IMR-90 (cell line): ENCODE measurements around the gene RAP1GAP. TPM values are rescaled to one million over a fixed set of nuclear protein-coding genes. Genes with fewer than 3 reads are reported as not detected.

ENCODE experiments used
- ATAC-seq: fragments of 200-7000 bp; cut with Tn5 transposase; 2 replicates; pipeline ENCODE4 v1.9.1; 2020; ENCODE audit warnings: low read depth, mild to moderate bottlenecking, moderate library complexity
- BruUV-seq: library from RNA; stranded (reverse); fragments of 400-500 nt; replicated peaks from 2 replicates; lab custom pipeline; 2021; lab: Mats Ljungman, UMichigan
- CTCF ChIA-PET: fragments of 300-600 bp; formaldehyde crosslinking; extraction: SDS; loops from one replicate; lab custom pipeline; 2021; ENCODE audit warnings: antibody characterized with exemption; lab: Yijun Ruan, JAX
- POLR2A ChIA-PET: fragments of 300-600 bp; sonication (Branson Sonifier 250); formaldehyde crosslinking; loops from one replicate; lab custom pipeline; 2022; ENCODE audit warnings: antibody characterized with exemption; ENCODE audit not compliant: unreplicated experiment; lab: Charles Lee
- DNase-seq: peaks from one replicate; pipeline ENCODE4 v3.0.0; 2013
- H2AFZ ChIP-seq: replicated peaks from 2 replicates; pipeline ENCODE3; 2013; ENCODE audit warnings: low read length, mild to moderate bottlenecking; ENCODE audit not compliant: poor library complexity
- H2AK5ac ChIP-seq: 2 replicates; pipeline ENCODE4 v1.6.1; 2013; ENCODE audit warnings: low read depth, low read length, inconsistent platforms
- H2AK9ac ChIP-seq: replicated peaks from 2 replicates; pipeline ENCODE3; 2013; ENCODE audit warnings: mild to moderate bottlenecking, low read depth, low read length, moderate library complexity; ENCODE audit not compliant: poor library complexity
- H2BK120ac ChIP-seq: 2 replicates; pipeline ENCODE4 v1.6.1; 2013; ENCODE audit warnings: low read depth, low read length, inconsistent platforms
- H2BK15ac ChIP-seq: 3 replicates; pipeline ENCODE4 v1.6.1; 2013; ENCODE audit warnings: low read depth, low read length, inconsistent platforms
- H2BK20ac ChIP-seq: 2 replicates; pipeline ENCODE4 v1.6.1; 2013; ENCODE audit warnings: low read depth, mild to moderate bottlenecking, inconsistent platforms, low read length, moderate library complexity
- H2BK5ac ChIP-seq: 2 replicates; pipeline ENCODE4 v1.6.1; 2013; ENCODE audit warnings: mild to moderate bottlenecking, low read depth, low read length, inconsistent platforms; ENCODE audit not compliant: poor library complexity, severe bottlenecking
- H3K14ac ChIP-seq: replicated peaks from 2 replicates; pipeline ENCODE4 v1.6.1; 2013; ENCODE audit warnings: low read depth, low read length, inconsistent platforms
- H3K18ac ChIP-seq: 2 replicates; pipeline ENCODE4 v1.6.1; 2013; ENCODE audit warnings: low read depth, low read length, control low read depth
- H3K23ac ChIP-seq: 2 replicates; pipeline ENCODE4 v1.6.1; 2013; ENCODE audit warnings: low read depth, low read length, inconsistent platforms
- H3K27ac ChIP-seq: 2 replicates; pipeline ENCODE4 v1.5.1; 2013; ENCODE audit warnings: mild to moderate bottlenecking, control low read depth, low read length; ENCODE audit not compliant: insufficient read depth
- H3K27me3 ChIP-seq: 2 replicates; pipeline ENCODE4 v1.6.1; 2013; ENCODE audit warnings: low read length; ENCODE audit not compliant: control insufficient read depth, insufficient read depth
- H3K36me3 ChIP-seq: 2 replicates; pipeline ENCODE4 v1.6.1; 2013; ENCODE audit warnings: low read length, mixed read lengths; ENCODE audit not compliant: control insufficient read depth, insufficient read depth
- H3K4ac ChIP-seq: 2 replicates; pipeline ENCODE4 v1.6.1; 2013; ENCODE audit warnings: low read depth, low read length, inconsistent platforms
- H3K4me1 ChIP-seq: 2 replicates; pipeline ENCODE4 v1.6.1; 2013; ENCODE audit warnings: low read length, mixed read lengths; ENCODE audit not compliant: control insufficient read depth, insufficient read depth
- H3K4me2 ChIP-seq: 2 replicates; pipeline ENCODE4 v1.6.1; 2013; ENCODE audit warnings: low read depth, mild to moderate bottlenecking, control low read depth, low read length, moderate library complexity
- H3K4me3 ChIP-seq: 2 replicates; pipeline ENCODE4 v1.5.1; 2013; ENCODE audit warnings: low read depth, mild to moderate bottlenecking, control low read depth, low read length, moderate library complexity; ENCODE audit not compliant: insufficient read depth
- H3K56ac ChIP-seq: 2 replicates; pipeline ENCODE4 v1.6.1; 2013; ENCODE audit warnings: low read length, inconsistent platforms; ENCODE audit not compliant: insufficient read depth; ENCODE audit errors: extremely low read depth
- H3K79me1 ChIP-seq, 2 experiments: 2 replicates each; pipeline ENCODE4 v1.6.1; 2013; ENCODE audit warnings: low read length in 2 of 2, inconsistent platforms in 1 of 2, low read depth in 1 of 2
- H3K9ac ChIP-seq: 2 replicates; pipeline ENCODE4 v1.6.1; 2013; ENCODE audit warnings: low read depth, low read length, control low read depth
- H3K9me1 ChIP-seq: 2 replicates; pipeline ENCODE4 v1.6.1; 2013; ENCODE audit warnings: low read length, inconsistent platforms; ENCODE audit not compliant: insufficient read depth
- H3K9me3 ChIP-seq: 2 replicates; pipeline ENCODE4 v1.6.1; 2013; ENCODE audit warnings: low read length; ENCODE audit not compliant: control insufficient read depth, insufficient read depth
- H4K20me1 ChIP-seq: 2 replicates; pipeline ENCODE4 v1.6.1; 2013; ENCODE audit warnings: low read length, inconsistent platforms; ENCODE audit not compliant: insufficient read depth
- H4K5ac ChIP-seq: 2 replicates; pipeline ENCODE4 v1.6.1; 2013; ENCODE audit warnings: mild to moderate bottlenecking, low read depth, low read length, control low read depth
- H4K8ac ChIP-seq, 2 experiments: 2 replicates each; pipeline ENCODE4 v1.6.1; 2013; ENCODE audit warnings: low read depth in 2 of 2, low read length in 2 of 2, control low read depth in 1 of 2, inconsistent platforms in 1 of 2
- H4K91ac ChIP-seq: 2 replicates; pipeline ENCODE4 v1.6.1; 2013; ENCODE audit warnings: low read depth, low read length, inconsistent platforms; ENCODE audit not compliant: insufficient read depth
- BHLHE40 ChIP-seq: fragments of 150-350 bp; IDR thresholded peaks from 2 replicates; pipeline ENCODE4 v1.6.1; 2016; ENCODE audit warnings: mild to moderate bottlenecking, low read depth, low read length
- CEBPB ChIP-seq: IDR thresholded peaks from 2 replicates; pipeline ENCODE4 v1.6.1; 2012; ENCODE audit warnings: low read depth, low read length, improper control_type of control experiment
- CHD1 ChIP-seq: IDR thresholded peaks from 2 replicates; pipeline ENCODE4 v1.6.1; 2012; ENCODE audit warnings: low read depth, low read length, improper control_type of control experiment
- CTCF ChIP-seq: conservative IDR thresholded peaks from 2 replicates; pipeline ENCODE4 v1.5.1; 2012; ENCODE audit warnings: mild to moderate bottlenecking, low read depth, low read length, improper control_type of control experiment
- FOS ChIP-seq: fragments of 150-350 bp; IDR thresholded peaks from 2 replicates; pipeline ENCODE4 v1.6.1; 2016; ENCODE audit warnings: low read depth, low read length
- MAFK ChIP-seq: IDR thresholded peaks from 2 replicates; pipeline ENCODE4 v1.6.1; 2012; ENCODE audit warnings: low read depth, low read length, improper control_type of control experiment
- MAZ ChIP-seq: IDR thresholded peaks from 2 replicates; pipeline ENCODE4 v1.6.1; 2012; ENCODE audit warnings: low read depth, mild to moderate bottlenecking, low read length, improper control_type of control experiment, moderate library complexity, borderline replicate concordance
- NFE2L2 ChIP-seq: fragments of 150-350 bp; IDR thresholded peaks from 2 replicates; pipeline ENCODE4 v1.6.1; 2016; ENCODE audit warnings: low read depth, mild to moderate bottlenecking, low read length
- RAD21 ChIP-seq: IDR thresholded peaks from 2 replicates; pipeline ENCODE4 v1.6.1; 2012; ENCODE audit warnings: low read length, improper control_type of control experiment
- RCOR1 ChIP-seq: IDR thresholded peaks from 2 replicates; pipeline ENCODE4 v1.6.1; 2012; ENCODE audit warnings: mild to moderate bottlenecking, low read length, improper control_type of control experiment; ENCODE audit not compliant: insufficient replicate concordance
- RFX5 ChIP-seq: IDR thresholded peaks from 2 replicates; pipeline ENCODE4 v1.8.0; 2012; ENCODE audit warnings: low read depth, mild to moderate bottlenecking, low read length, moderate library complexity
- SMC3 ChIP-seq: fragments of 150-350 bp; IDR thresholded peaks from 2 replicates; pipeline ENCODE4 v1.6.1; 2016; ENCODE audit warnings: low read depth, mild to moderate bottlenecking, antibody characterized with exemption, low read length, moderate library complexity
- WGBS, 2 experiments: methylation state at CpG; one replicate each; pipeline versions ENCODE4 v1.1.5 to v1.1.7; 2013; ENCODE audit warnings: missing lambda C conversion rate in 2 of 2; ENCODE audit not compliant: insufficient read length in 1 of 2; ENCODE audit errors: extremely low coverage in 2 of 2; 5-methylcytosine and 5-hydroxymethylcytosine counted together
- dilution Hi-C: fragments of 300-500 bp; cut with HindIII; formaldehyde crosslinking; loops from one replicate; pipeline ENCODE4 v1.14.3; 2018; ENCODE audit warnings: low sequenced_read_pairs; ENCODE audit not compliant: unreplicated experiment
- in situ Hi-C: fragments of 300-500 bp; cut with MboI; formaldehyde crosslinking; loops from 3 replicates; pipeline ENCODE4 v1.14.3; 2019; ENCODE audit warnings: low sequenced_read_pairs, inconsistent platforms, mixed read lengths
- intact Hi-C: fragments of 100-400 bp; cut with micrococcal nuclease; formaldehyde crosslinking; loops from 2 replicates; pipeline ENCODE4 v1.10.0; 2022
- polyA plus RNA-seq, 3 experiments: library from polyadenylated mRNA; depleted of rRNA; stranded (reverse); fragments of >200 nt; gene quantifications; 2 replicates each; pipeline ENCODE4 v1.2.3, GENCODE V29; 2012; ENCODE audit warnings: low replicate concordance in 1 of 3
- total RNA-seq: library from RNA; depleted of rRNA; stranded (reverse); fragments of >200 nt; gene quantifications from 2 replicates; pipeline ENCODE4 v1.2.3, GENCODE V29; 2012
- TF ChIP-seq, protein P1 (sequence below): fragments of 150-350 bp; IDR thresholded peaks from 2 replicates; pipeline ENCODE4 v1.6.1; 2017; ENCODE audit warnings: mild to moderate bottlenecking, antibody characterized with exemption, low read length, low read depth
- TF ChIP-seq, protein P2 (sequence below): fragments of 150-350 bp; IDR thresholded peaks from 2 replicates; pipeline ENCODE4 v1.6.1; 2016; ENCODE audit warnings: low read depth, mild to moderate bottlenecking, low read length, moderate library complexity, borderline replicate concordance

Gene RAP1GAP
- total and polyA plus RNA-seq, 2 of the 4 experiments (the other 2 are of a cell fraction) = under 0.01 to 0.10 TPM

DNA sequence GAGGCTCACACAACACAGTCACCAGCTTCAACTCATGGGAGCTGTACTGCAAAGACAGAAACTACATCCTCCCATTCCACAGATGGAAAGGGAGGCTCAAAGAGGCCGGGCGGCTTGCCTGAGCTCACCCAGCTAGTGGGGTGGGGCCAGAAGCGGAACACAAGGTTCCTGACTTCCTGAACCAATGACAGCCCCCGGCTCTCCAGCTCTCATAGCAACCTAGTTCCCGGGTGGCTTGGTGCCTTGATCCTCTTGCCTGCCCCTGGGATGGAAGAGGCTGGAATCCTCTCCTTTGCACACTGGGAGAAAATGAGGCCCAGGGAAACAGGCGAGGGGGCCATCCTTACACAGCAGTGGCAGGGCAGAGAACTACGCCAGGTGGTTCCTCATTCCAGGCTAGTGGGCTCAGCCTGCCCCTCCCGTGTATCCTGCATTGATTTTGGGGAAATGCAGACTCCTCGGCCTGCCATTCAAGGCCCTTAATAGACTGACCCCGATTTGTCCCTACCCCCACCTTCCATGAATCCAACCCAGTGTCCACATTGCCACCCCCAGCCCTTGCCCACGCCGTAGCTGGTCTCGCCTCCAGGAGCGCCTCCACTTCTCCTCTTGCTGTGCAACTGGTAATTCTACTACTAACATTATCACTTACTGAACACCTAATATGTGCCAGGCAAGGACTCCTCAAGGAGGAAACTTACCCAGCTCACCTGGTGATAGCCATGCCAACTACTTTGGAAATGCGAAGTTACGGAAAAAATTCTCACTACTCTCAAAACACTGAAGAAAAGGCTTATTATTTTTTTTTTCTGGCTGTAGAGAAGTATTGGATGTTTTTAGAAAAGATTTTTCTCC lies 5.0 kb downstream of the RAP1GAP start:
- Histone ChIP-seq H3K56ac (no peak overlapping the region), H3K27me3 (peaks cover 90% of the 10 kb centered on the region), H3K9me3 (no peaks in the 10 kb centered on the region), H2AK5ac (no peak overlapping the region), H3K4me1 (no peaks in the 10 kb centered on the region), H3K18ac (no peak overlapping the region), H3K9me1 (no peaks in the 10 kb centered on the region; the same call in 1 of the 2 replicates), H3K79me1 (no peaks in the 10 kb centered on the region), H3K4me2 (no peak overlapping the region), H3K4ac (no peak overlapping the region), H2BK5ac (no peak overlapping the region), H4K5ac (no peak overlapping the region), H4K20me1 (peaks cover 3% of the 10 kb centered on the region; the same call in 1 of the 2 replicates), H3K4me3 (no peak overlapping the region), H2AFZ (no peak overlapping the region), H3K23ac (no peak overlapping the region), H3K14ac (no peak overlapping the region), H2BK120ac (no peak overlapping the region), H2AK9ac (no peak overlapping the region), H4K8ac (no peak overlapping the region), H3K27ac (no peak overlapping the region), H3K9ac (no peak overlapping the region), H3K36me3 (no peaks in the 10 kb centered on the region), H2BK20ac (no peak overlapping the region), H2BK15ac (no peak overlapping the region), H4K91ac (no peak overlapping the region)
- no peak for ATAC-seq
- intact Hi-C loops = no loop called here
- dilution Hi-C loops = no loop called here
- 49% methylated on average over 6 of the region's 16 CpGs; no CpG with 5 or more reads in 1 of the 2 experiments for WGBS, 2 experiments
- BruUV-seq = no TSS peak
- ChIA-PET CTCF (no interaction called here), POLR2A (no interaction called here)
- in situ Hi-C loops = no loop called here
- no peak for DNase-seq
- TF ChIP-seq, protein P1, sequence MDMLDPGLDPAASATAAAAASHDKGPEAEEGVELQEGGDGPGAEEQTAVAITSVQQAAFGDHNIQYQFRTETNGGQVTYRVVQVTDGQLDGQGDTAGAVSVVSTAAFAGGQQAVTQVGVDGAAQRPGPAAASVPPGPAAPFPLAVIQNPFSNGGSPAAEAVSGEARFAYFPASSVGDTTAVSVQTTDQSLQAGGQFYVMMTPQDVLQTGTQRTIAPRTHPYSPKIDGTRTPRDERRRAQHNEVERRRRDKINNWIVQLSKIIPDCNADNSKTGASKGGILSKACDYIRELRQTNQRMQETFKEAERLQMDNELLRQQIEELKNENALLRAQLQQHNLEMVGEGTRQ = no peak
- TF ChIP-seq RFX5 (no peak), NFE2L2 (no peak), MAFK (no peak), BHLHE40 (no peak), RCOR1 (no peak), CTCF (no peak), RAD21 (no peak), CHD1 (no peak), CEBPB (no peak), MAZ (no peak), SMC3 (no peak), FOS (no peak)
- TF ChIP-seq, protein P2, sequence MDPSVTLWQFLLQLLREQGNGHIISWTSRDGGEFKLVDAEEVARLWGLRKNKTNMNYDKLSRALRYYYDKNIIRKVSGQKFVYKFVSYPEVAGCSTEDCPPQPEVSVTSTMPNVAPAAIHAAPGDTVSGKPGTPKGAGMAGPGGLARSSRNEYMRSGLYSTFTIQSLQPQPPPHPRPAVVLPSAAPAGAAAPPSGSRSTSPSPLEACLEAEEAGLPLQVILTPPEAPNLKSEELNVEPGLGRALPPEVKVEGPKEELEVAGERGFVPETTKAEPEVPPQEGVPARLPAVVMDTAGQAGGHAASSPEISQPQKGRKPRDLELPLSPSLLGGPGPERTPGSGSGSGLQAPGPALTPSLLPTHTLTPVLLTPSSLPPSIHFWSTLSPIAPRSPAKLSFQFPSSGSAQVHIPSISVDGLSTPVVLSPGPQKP = no peak
